ENCODE results near the gene BRCA1.
"Not testable (repeated sequence)": the region's sequence is repeated elsewhere in the genome, so short reads cannot be mapped to it uniquely, and the experiment has no call there.

BRCA1 gene

DNA sequence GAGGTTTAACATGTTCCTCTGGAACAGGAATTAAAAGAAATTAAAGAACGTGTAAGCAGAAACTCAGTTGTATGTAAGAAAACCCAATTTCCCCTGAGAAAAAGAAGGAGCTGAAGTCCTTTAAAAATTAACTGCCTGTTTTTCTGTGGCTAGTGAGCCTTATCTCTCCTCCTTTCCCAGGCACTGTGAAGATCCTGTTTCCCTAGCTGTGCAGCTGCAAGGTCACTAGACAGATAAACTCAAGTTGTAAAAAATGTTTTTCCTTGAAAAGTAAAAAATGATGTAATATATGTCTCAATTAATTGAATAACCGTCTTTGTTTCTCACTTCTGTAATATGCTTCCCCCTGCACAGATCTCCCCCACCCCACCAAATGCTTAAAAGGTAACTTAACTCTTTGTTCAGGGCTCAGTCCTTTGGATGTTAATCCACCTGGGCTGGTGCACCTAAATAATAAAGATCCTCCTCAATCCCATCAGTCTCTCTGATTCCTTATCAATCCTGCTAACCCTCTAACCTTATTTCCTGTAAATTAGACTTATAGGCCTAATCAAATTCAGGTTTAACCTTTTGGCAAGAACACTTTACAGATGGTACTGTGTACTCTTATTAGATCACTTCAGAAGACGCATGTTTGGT, 28.2 kb upstream of the BRCA1 start:
- H3K4me1 ChIP-seq (ENCODE audit: control insufficient read depth, insufficient read depth, low read length); H3K36me3 ChIP-seq (ENCODE audit: control insufficient read depth, insufficient read depth, low read length); H3K27me3 ChIP-seq (ENCODE audit: control insufficient read depth, insufficient read depth, low read length); H3K9ac ChIP-seq (ENCODE audit: low read depth, low read length); H3K4me3 ChIP-seq (ENCODE audit: low read depth, low read length); H3K9me3 ChIP-seq (ENCODE audit: control insufficient read depth, insufficient read depth, low read length); H3K27ac ChIP-seq (ENCODE audit: low read depth, low read length): not testable (repeated sequence)

DNA sequence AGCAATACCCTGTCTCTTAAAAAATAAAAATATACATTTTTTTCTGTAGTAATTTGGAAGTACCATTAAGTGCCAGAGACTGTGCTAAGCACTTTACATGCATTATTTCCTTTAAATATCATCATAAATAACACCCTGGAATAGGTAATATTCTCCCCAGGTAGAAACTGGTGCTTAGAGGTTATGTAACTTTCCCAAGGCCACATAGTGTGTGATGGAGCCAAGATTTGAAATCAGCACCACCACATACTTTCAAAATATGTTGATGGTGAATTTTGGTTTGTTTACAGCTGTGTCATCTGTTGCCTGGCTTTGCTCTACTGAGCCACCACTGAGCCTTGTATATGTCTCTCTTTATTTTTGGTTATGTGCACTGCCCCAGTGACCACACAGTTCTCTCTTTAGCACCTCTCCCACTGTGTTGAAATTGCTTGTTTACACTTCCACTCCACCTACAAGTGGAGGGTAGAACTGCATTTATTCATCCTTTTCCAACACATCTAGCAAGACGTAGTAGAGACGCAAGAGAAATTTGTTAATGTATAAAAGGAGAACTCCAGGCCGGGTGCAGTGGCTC, 26.8 kb upstream of the BRCA1 start:
- H3K36me3 ChIP-seq (ENCODE audit: control insufficient read depth, insufficient read depth, low read length): no peaks in the 10 kb centered on the region
- H3K4me3 ChIP-seq (ENCODE audit: low read depth, low read length): no peak overlapping the region
- H3K9ac ChIP-seq (ENCODE audit: low read depth, low read length): no peak overlapping the region
- no peaks in the 10 kb centered on the region for H3K4me1 ChIP-seq (ENCODE audit: control insufficient read depth, insufficient read depth, low read length)
- H3K27me3 ChIP-seq (ENCODE audit: control insufficient read depth, insufficient read depth, low read length): no peaks in the 10 kb centered on the region
- H3K27ac ChIP-seq (ENCODE audit: low read depth, low read length): no peak overlapping the region
- peaks cover 3% of the 10 kb centered on the region; the same call in 1 of the 2 replicates for H3K9me3 ChIP-seq (ENCODE audit: control insufficient read depth, insufficient read depth, low read length)

DNA sequence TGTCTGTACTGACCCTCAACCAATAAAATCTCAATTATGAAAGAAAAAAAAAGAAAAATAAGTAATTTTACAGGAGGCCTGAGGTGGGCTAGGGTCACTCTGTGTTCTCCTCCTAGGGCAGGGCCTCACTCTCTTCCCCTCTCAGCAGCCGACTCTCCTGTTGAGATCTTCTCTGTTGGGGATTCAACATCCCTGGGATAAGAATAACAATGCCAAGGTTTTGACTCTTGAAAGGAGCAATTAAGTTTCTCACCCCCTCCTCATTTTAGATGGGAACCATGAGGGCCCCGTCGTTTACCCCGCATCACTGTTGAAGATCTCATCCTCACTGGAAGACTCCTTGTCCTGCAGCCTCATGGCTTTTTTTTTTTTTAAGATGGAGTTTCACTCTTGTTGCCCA, 21.5 kb upstream of the BRCA1 start:
- Histone ChIP-seq H3K36me3 (ENCODE audit: control insufficient read depth, insufficient read depth, low read length) (no peaks in the 10 kb centered on the region), H3K27ac (ENCODE audit: low read depth, low read length) (no peak overlapping the region), H3K4me1 (ENCODE audit: control insufficient read depth, insufficient read depth, low read length) (peaks cover 10% of the 10 kb centered on the region; the same call in 1 of the 2 replicates), H3K9ac (ENCODE audit: low read depth, low read length) (no peak overlapping the region), H3K9me3 (ENCODE audit: control insufficient read depth, insufficient read depth, low read length) (no peaks in the 10 kb centered on the region), H3K4me3 (ENCODE audit: low read depth, low read length) (no peak overlapping the region), H3K27me3 (ENCODE audit: control insufficient read depth, insufficient read depth, low read length) (no peaks in the 10 kb centered on the region)

DNA sequence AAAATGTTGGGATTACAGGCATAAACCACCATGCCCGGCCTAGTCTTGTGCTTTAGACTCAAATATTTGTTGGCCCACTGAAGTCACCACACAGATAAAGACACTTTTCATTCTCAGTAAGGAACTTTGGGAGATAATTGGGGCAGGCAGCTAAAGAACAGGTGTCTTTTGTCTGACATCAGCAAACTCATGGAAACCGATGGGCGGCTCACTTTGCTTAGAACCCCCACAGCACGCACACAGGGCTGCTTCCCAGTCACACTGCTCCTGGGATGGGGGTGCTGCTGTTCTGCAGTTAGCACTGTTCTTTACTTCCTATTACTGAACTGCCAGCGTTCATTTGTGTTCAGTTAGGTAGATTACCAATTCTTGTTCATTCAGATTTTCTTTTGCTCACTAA, 18.0 kb upstream of the BRCA1 start:
- no peak overlapping the region for H3K9ac ChIP-seq (ENCODE audit: low read depth, low read length)
- peaks cover 10% of the 10 kb centered on the region; the same call in 1 of the 2 replicates for H3K4me1 ChIP-seq (ENCODE audit: control insufficient read depth, insufficient read depth, low read length)
- no peaks in the 10 kb centered on the region for H3K36me3 ChIP-seq (ENCODE audit: control insufficient read depth, insufficient read depth, low read length)
- H3K9me3 ChIP-seq (ENCODE audit: control insufficient read depth, insufficient read depth, low read length): no peaks in the 10 kb centered on the region
- no peak overlapping the region for H3K27ac ChIP-seq (ENCODE audit: low read depth, low read length)
- no peaks in the 10 kb centered on the region for H3K27me3 ChIP-seq (ENCODE audit: control insufficient read depth, insufficient read depth, low read length)
- H3K4me3 ChIP-seq (ENCODE audit: low read depth, low read length): no peak overlapping the region

DNA sequence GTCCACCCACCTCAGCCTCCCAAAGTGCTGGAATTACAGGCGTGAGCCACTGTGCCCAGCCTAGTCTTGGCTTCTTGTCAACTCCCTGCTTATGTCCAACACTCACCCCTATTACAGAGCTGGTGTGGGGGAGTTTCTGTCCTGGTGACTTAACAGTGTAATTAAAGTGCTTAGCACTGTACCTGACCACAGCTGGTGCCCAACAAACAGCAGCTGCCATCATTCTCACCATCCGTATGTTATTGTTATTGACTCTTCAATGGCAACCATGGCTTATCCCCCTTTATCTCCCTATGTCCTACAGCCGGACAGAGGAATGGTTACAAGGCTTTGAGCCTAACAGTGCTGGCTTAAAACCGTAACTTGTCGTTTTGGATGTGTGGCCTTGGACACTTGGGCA, 17.0 kb upstream of the BRCA1 start:
- no peaks in the 10 kb centered on the region for H3K27me3 ChIP-seq (ENCODE audit: control insufficient read depth, insufficient read depth, low read length)
- H3K4me3 ChIP-seq (ENCODE audit: low read depth, low read length): no peak overlapping the region
- H3K36me3 ChIP-seq (ENCODE audit: control insufficient read depth, insufficient read depth, low read length): no peaks in the 10 kb centered on the region
- H3K27ac ChIP-seq (ENCODE audit: low read depth, low read length): no peak overlapping the region
- H3K9ac ChIP-seq (ENCODE audit: low read depth, low read length): no peak overlapping the region
- peaks cover 10% of the 10 kb centered on the region; the same call in 1 of the 2 replicates for H3K4me1 ChIP-seq (ENCODE audit: control insufficient read depth, insufficient read depth, low read length)
- no peaks in the 10 kb centered on the region for H3K9me3 ChIP-seq (ENCODE audit: control insufficient read depth, insufficient read depth, low read length)

DNA sequence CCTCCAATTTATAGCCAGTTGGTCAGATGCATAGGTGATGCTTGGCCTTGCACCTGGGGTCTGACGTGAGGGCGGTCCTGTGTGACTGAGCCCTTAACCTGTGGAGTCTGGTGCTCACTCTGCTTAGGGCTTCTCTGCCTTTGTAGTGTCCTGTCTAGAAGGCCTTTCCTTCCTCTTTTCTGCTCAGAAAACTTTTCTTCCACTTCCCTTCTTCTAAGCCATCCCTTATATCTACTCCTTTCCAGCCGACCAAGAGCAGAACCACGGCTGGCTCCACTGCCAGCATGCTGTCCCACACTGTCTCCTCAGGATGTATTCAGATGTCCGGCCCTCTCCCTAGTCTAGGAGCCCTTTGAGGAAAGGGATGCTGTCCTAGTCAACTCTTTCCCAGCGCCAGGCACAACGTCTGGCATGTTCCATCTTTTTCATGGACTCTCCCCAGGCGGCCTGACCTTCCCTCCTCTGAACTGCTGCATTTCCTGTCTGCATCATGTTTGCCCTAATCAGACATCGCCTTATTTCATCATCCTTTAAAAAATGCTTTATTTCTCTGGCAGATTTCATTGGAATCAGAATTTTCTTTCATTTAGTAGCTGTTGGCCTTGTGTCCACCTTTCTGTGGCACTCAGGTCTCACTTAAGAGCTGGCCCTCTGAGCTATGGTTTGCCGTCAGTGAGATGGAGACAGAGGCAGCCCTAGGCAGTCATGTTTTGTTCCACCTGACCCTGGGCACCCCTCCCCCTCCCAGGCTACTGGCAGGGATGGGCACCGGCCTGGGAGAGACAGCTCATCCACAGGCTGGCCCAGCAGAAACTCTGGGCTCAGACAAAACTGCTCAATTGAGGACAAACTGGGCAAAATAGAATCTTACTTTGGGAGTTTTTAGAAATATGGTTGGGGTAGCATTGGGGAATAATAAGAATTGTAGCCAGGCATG, 15.5 kb upstream of the BRCA1 start:
- no peak overlapping the region for H3K27ac ChIP-seq (ENCODE audit: low read depth, low read length)
- no peaks in the 10 kb centered on the region for H3K36me3 ChIP-seq (ENCODE audit: control insufficient read depth, insufficient read depth, low read length)
- H3K9me3 ChIP-seq (ENCODE audit: control insufficient read depth, insufficient read depth, low read length): no peaks in the 10 kb centered on the region
- no peak overlapping the region for H3K9ac ChIP-seq (ENCODE audit: low read depth, low read length)
- H3K4me1 ChIP-seq (ENCODE audit: control insufficient read depth, insufficient read depth, low read length): peaks cover 3% of the 10 kb centered on the region; the same call in 1 of the 2 replicates
- H3K4me3 ChIP-seq (ENCODE audit: low read depth, low read length): no peak overlapping the region
- H3K27me3 ChIP-seq (ENCODE audit: control insufficient read depth, insufficient read depth, low read length): no peaks in the 10 kb centered on the region

DNA sequence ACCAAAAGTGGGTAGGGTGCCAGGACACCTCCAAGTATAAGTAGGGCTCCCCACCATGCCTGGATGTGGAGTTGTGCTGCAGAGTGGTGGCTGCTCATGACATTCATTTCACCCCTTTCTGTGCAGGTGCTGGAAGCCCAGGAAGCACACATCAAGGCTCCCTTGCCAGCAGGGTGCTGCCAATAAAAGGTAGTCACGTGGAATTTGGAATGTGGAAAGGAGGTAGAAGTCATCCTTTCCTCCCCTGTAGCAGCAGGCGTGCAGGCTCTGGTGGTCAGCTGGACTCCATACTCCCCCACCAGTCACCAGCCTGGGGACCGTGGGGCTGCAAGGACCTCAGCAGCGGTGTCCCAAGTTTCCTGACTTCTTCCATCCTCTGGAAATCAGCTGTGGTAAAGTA, 13.4 kb upstream of the BRCA1 start:
- H3K9ac ChIP-seq (ENCODE audit: low read depth, low read length); H3K4me3 ChIP-seq (ENCODE audit: low read depth, low read length); H3K27ac ChIP-seq (ENCODE audit: low read depth, low read length); H3K9me3 ChIP-seq (ENCODE audit: control insufficient read depth, insufficient read depth, low read length); H3K4me1 ChIP-seq (ENCODE audit: control insufficient read depth, insufficient read depth, low read length); H3K27me3 ChIP-seq (ENCODE audit: control insufficient read depth, insufficient read depth, low read length): not testable (repeated sequence)
- peaks cover 16% of the 10 kb centered on the region for H3K36me3 ChIP-seq (ENCODE audit: control insufficient read depth, insufficient read depth, low read length)

DNA sequence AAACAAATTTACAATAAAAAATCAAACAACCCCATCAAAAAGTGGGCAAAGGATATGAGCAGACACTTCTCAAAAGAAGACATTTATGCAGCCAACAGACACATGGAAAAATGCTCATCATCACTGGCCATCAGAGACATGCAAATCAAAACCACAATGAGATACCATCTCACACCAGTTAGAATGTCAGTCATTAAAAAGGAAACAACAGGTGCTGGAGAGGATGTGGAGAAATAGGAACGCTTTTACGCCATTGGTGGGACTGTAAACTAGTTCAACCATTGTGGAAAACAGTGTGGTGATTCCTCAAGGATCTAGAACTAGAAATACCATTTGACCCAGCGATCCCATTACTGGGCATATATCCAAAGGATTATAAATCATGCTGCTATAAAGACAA, 11.4 kb upstream of the BRCA1 start:
- H3K27ac ChIP-seq (ENCODE audit: low read depth, low read length): not testable (repeated sequence)

DNA sequence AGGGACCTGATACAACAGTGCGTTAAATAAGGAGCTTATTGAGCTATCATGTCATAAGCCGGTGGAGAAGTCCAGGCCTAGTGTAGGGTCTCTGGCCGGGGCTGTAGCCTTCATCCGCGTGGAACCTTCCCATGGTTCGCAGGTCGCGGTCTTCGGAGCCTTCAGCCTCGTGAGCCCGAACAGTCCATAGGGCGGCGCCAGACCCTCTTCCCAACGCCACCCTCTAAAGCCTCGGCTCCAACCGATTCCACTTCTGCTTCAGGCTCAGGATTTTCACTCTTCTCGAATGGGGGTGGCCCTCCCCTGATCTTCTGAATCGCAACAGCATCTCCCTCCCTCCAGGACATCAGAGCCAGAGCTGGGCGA, 10.3 kb upstream of the BRCA1 start:
- H3K27ac ChIP-seq (ENCODE audit: low read depth, low read length): no peak overlapping the region
- H3K27me3 ChIP-seq (ENCODE audit: control insufficient read depth, insufficient read depth, low read length): no peaks in the 10 kb centered on the region
- peaks cover 3% of the 10 kb centered on the region; the same call in 1 of the 2 replicates for H3K9me3 ChIP-seq (ENCODE audit: control insufficient read depth, insufficient read depth, low read length)
- H3K36me3 ChIP-seq (ENCODE audit: control insufficient read depth, insufficient read depth, low read length): peaks cover 24% of the 10 kb centered on the region
- no peaks in the 10 kb centered on the region for H3K4me1 ChIP-seq (ENCODE audit: control insufficient read depth, insufficient read depth, low read length)
- H3K9ac ChIP-seq (ENCODE audit: low read depth, low read length): no peak overlapping the region
- H3K4me3 ChIP-seq (ENCODE audit: low read depth, low read length): no peak overlapping the region

More for the DNA sequence above, 11.4 kb upstream of the BRCA1 start:
- H3K9me3 ChIP-seq (ENCODE audit: control insufficient read depth, insufficient read depth, low read length); H3K4me3 ChIP-seq (ENCODE audit: low read depth, low read length); H3K9ac ChIP-seq (ENCODE audit: low read depth, low read length); H3K27me3 ChIP-seq (ENCODE audit: control insufficient read depth, insufficient read depth, low read length); H3K4me1 ChIP-seq (ENCODE audit: control insufficient read depth, insufficient read depth, low read length): not testable (repeated sequence)
- H3K36me3 ChIP-seq (ENCODE audit: control insufficient read depth, insufficient read depth, low read length): peaks cover 24% of the 10 kb centered on the region

DNA sequence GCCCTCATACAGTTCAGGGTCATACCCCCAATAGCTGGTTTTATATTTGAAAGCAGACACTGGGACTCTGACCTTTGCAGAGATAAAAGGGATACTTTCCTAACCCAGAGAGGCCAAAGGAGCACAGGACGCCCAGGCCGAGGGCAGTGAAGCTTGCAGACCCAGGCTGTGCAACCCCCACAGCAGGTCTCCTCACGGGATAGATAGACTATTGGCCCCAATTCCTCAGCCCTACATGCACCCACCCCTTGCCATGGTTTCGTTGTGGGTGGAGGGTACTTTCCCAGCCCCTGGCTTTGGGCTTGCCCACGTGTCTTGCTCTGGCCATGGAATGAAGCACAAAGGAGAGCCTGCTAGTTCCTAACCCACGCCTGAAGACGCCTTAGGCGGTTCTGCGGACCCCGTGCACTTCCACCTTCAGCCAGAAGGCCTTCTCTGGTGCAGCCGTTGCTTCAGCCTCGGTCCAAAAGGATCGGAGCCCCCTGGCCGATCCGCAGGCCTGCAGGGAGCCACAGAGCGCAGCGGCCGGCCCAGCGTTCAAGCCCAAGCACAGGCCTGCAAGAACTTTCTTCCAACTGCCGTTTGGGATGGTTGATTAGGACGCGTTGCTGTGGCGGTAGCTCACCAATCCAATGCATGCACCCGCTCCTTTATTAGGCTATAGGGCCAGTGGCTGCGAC, 9.8 kb upstream of the BRCA1 start:
- Histone ChIP-seq H3K27ac (ENCODE audit: low read depth, low read length) (no peak overlapping the region), H3K4me1 (ENCODE audit: control insufficient read depth, insufficient read depth, low read length) (no peaks in the 10 kb centered on the region), H3K9ac (ENCODE audit: low read depth, low read length) (no peak overlapping the region), H3K9me3 (ENCODE audit: control insufficient read depth, insufficient read depth, low read length) (peaks cover 3% of the 10 kb centered on the region; the same call in 1 of the 2 replicates), H3K36me3 (ENCODE audit: control insufficient read depth, insufficient read depth, low read length) (peaks cover 24% of the 10 kb centered on the region), H3K4me3 (ENCODE audit: low read depth, low read length) (no peak overlapping the region), H3K27me3 (ENCODE audit: control insufficient read depth, insufficient read depth, low read length) (no peaks in the 10 kb centered on the region)

All from HUES48 (cell line).